ENCODE data around the gene HOXA5.

The HOXA5 gene

GRCh38 chr7:27143023-27143949, at the start of gene HOXA5:
TSS of gene HOXA5 (minus strand) at chr7:27143681. CDS start at chr7:27143607, 74 bp downstream.
- no peak for TF ChIP-seq GATA3 (IDR thresholded peaks at IDR 0.05; ENCODE audit: low read depth, low read length)
- TF ChIP-seq GATA2 (IDR thresholded peaks at IDR 0.05; ENCODE audit: low read depth, low read length): no peak

GRCh38 chr7:27192546-27193334, 49.3 kb upstream of the HOXA5 start:
- no peak for TF ChIP-seq GATA3 (IDR thresholded peaks at IDR 0.05; ENCODE audit: low read depth, low read length)
- no peak for TF ChIP-seq GATA2 (IDR thresholded peaks at IDR 0.05; ENCODE audit: low read depth, low read length)

GRCh38 chr7:27191833-27192545, 48.5 kb upstream of the HOXA5 start:
- TF ChIP-seq GATA3 (IDR thresholded peaks at IDR 0.05; ENCODE audit: low read depth, low read length): no peak
- TF ChIP-seq GATA2 (IDR thresholded peaks at IDR 0.05; ENCODE audit: low read depth, low read length): no peak

GRCh38 chr7:27191161-27191731, 47.8 kb upstream of the HOXA5 start:
- TF ChIP-seq GATA3 (IDR thresholded peaks at IDR 0.05; ENCODE audit: low read depth, low read length): no peak
- TF ChIP-seq GATA2 (IDR thresholded peaks at IDR 0.05; ENCODE audit: low read depth, low read length): no peak

- TF ChIP-seq GATA2 (IDR thresholded peaks at IDR 0.05; ENCODE audit: low read depth, low read length) (no peak), GATA3 (IDR thresholded peaks at IDR 0.05; ENCODE audit: low read depth, low read length) (no peak)
Observed at GRCh38 chr7:27189997-27190748, 46.7 kb upstream of the HOXA5 start.

- TF ChIP-seq GATA3 (IDR thresholded peaks at IDR 0.05; ENCODE audit: low read depth, low read length) (no peak), GATA2 (IDR thresholded peaks at IDR 0.05; ENCODE audit: low read depth, low read length) (no peak)
Observed at GRCh38 chr7:27189295-27189996, 46.0 kb upstream of the HOXA5 start.

GRCh38 chr7:27188386-27189294, 45.2 kb upstream of the HOXA5 start:
- TF ChIP-seq GATA2 (IDR thresholded peaks at IDR 0.05; ENCODE audit: low read depth, low read length): no peak
- TF ChIP-seq GATA3 (IDR thresholded peaks at IDR 0.05; ENCODE audit: low read depth, low read length): no peak

- TF ChIP-seq GATA2 (IDR thresholded peaks at IDR 0.05; ENCODE audit: low read depth, low read length): no peak
Observed at GRCh38 chr7:27187475-27188385, 44.2 kb upstream of the HOXA5 start.

- TF ChIP-seq GATA2 (IDR thresholded peaks at IDR 0.05; ENCODE audit: low read depth, low read length) (no peak), GATA3 (IDR thresholded peaks at IDR 0.05; ENCODE audit: low read depth, low read length) (no peak)
Observed at GRCh38 chr7:27186668-27187474, 43.4 kb upstream of the HOXA5 start.

All from SH-SY5Y (cell line).